ENCODE measurements around the gene DBH.

DBH gene

DNA sequence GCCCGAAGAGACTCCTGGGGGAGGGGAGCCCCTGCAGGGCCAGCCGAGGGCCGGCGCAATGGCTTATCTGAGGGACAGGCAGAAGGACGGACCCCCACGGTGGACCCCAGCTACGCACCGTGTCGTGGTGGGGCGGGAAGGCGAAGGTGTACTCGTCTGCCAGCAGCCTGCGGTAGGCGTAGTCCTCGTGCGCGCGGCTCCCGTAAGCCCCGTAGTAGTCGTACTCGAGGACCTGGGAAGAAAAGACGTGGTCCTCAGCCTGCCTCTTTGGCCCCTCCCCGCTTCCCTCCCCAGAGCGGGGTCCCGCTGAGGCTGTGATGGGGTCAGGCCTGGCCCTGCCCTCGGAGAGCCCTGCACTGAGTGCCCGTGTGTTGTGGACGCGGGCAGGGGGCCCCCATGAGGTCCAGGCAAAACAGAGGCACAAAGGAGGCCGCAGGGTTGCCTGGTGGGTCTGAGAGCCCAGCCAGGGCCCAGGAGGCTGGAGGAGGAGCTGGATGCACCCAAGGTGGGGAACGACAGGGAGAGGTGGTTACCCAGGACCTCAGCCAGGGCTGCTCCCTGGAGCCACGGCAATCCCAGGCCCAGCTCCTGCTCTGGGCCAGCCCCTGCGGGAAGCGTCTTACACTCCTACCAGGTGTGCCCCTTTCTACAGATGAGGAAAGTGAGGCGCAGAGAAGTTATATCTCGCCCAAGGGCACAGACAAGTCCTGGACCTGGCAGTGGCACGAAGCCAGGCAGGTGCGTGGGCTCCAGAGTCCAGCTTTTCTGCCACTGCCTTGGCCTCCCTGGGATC, 66.8 kb downstream of the DBH start:
- peak overlapping the region; percentile 81 to 100 (median 98) for H3K4me2 ChIP-seq
- H3K36me3 ChIP-seq: no peaks in the 10 kb centered on the region
- peak overlapping the region; percentile 57 to 98 (median 91); a peak in 21 of 22 replicates for H3K27ac ChIP-seq
- peaks cover 68 to 86% (median 85%) of the 10 kb centered on the region in 10 experiments for H3K4me1 ChIP-seq
- H3K27me3 ChIP-seq: peaks cover 0 to 33% (median 0%) of the 10 kb centered on the region in 11 experiments; a peak in 7 of 22 replicates
- peak overlapping the region; percentile 70 to 90 (median 82); a peak in 21 of 22 replicates for H3K9ac ChIP-seq
- H3K9me3 ChIP-seq (replicated peaks in 1 of 11): no peaks in the 10 kb centered on the region
- TF ChIP-seq Cebpa-rat (IDR thresholded peaks at IDR 0.05): no peak
- H4K20me1 ChIP-seq: no peaks in the 10 kb centered on the region
- peak overlapping the region; percentile 35 to 64 (median 54) for H3K4me3 ChIP-seq

DNA sequence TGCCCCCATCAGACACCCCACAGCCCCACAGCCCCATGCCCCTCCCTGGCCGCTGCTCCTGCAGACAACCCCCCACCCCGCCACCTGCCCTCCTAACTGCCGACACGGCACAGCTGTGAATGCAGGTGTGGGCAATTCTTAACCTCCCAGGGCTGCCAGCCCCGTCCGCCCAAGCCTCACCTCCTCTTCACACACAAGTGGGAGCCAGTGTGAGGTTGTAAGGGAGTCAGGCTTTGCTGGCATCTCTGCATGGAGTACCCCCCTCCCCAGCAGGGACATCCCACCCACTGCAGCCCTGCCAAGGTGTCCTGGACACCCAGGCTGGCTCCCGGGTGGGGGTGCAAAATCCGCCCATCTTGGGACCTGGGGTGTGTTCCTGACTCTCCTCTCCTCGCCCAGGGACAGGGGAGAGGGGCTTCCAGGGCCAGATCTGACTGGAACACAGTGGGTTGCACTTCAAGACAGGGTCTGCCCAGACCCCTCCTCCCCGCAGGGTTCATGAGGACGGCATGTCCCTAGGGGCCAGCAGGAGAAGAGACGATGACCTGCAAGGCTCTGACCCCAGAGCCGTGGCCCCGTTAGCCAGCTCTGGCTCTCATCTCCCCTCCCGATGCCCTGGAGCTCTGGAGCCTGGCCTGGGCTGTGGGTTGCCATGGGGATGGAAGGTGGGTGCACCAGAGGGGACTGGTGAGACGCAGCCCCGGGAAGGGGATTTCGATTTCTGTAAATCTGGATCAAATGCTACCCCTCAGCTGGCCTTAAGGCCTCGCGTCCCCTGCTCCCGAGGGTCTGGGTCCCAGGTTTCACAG, 67.6 kb downstream of the DBH start:
- H4K20me1 ChIP-seq: no peaks in the 10 kb centered on the region
- H3K4me2 ChIP-seq: peak overlapping the region; percentile 81 to 100 (median 98)
- no peaks in the 10 kb centered on the region for H3K36me3 ChIP-seq
- H3K27ac ChIP-seq: peak overlapping the region in 7 of 11 experiments; percentile 33 to 98 (median 96); a peak in 13 of 22 replicates
- H3K4me1 ChIP-seq: peaks cover 76 to 94% (median 93%) of the 10 kb centered on the region in 10 experiments
- no peak for TF ChIP-seq Cebpa-rat (IDR thresholded peaks at IDR 0.05)
- H3K9ac ChIP-seq: peak overlapping the region in 7 of 11 experiments; percentile 10 to 90 (median 88); a peak in 12 of 22 replicates
- peaks cover 0 to 37% (median 0%) of the 10 kb centered on the region in 11 experiments; a peak in 7 of 22 replicates for H3K27me3 ChIP-seq
- H3K9me3 ChIP-seq (replicated peaks in 1 of 11): no peaks in the 10 kb centered on the region
- peak overlapping the region in 6 of 10 experiments; percentile 11 to 64 (median 53); a peak in 10 of 20 replicates for H3K4me3 ChIP-seq

DNA sequence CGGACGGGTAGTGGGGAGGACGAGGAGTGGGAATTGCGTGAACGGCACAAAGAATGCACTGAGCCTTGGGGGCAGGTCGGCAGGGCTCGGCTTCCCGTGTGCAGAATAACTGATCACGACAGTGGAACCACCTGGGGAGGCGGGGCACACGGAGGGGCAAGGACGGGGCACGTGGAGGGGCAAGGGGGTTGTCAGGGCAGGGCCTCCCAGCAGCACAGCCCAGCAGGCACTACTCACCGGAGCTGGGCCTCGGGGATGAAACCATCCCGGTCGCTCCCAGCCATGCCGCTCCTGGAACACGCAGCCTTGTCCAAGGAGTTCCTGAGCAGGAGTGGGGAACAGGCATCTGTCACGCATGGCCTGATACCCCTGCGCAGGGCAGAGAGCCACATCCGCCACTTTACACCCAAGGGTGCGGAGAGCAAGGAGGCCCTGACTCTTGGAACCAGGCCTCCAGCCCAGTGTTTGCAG, 68.6 kb downstream of the DBH start:
- H3K36me3 ChIP-seq: no peaks in the 10 kb centered on the region
- peak overlapping the region in 4 of 11 experiments; percentile 70 to 90 (median 89); a peak in 8 of 22 replicates for H3K9ac ChIP-seq
- peak overlapping the region in 2 of 10 experiments; percentile 12 to 45; a peak in 1 of 20 replicates for H3K4me3 ChIP-seq
- peak overlapping the region in 4 of 11 experiments; percentile 41 to 98 (median 96); a peak in 7 of 22 replicates for H3K27ac ChIP-seq
- H3K27me3 ChIP-seq: peaks cover 0 to 46% (median 0%) of the 10 kb centered on the region in 11 experiments; a peak in 7 of 22 replicates
- H3K9me3 ChIP-seq (replicated peaks in 1 of 11): no peaks in the 10 kb centered on the region
- peak overlapping the region; percentile 81 to 100 (median 98); a peak in 21 of 22 replicates for H3K4me2 ChIP-seq
- H3K4me1 ChIP-seq: peaks cover 86 to 100% (median 100%) of the 10 kb centered on the region in 10 experiments
- no peaks in the 10 kb centered on the region for H4K20me1 ChIP-seq
- TF ChIP-seq Cebpa-rat (IDR thresholded peaks at IDR 0.05): no peak

DNA sequence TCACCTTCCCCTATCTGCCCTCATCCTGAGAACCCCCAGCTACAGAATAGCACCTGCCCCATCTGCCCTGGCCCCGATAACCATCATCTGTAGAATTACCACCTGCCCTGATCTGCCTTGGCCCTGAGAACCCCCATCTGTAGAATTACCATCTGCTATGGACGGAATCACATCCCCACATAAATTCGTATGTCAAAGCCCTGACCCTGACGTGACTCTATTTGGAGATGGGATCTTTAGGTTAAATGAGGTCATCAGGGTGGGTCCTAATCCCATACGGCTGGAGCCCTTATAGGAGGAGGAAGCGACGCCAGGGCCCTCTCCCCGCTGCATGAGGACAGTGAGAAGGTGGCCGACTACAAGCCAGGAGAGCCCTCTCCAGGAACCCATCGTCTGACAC, 69.4 kb downstream of the DBH start:
- H4K20me1 ChIP-seq: no peaks in the 10 kb centered on the region
- no peaks in the 10 kb centered on the region for H3K9me3 ChIP-seq (replicated peaks in 1 of 11)
- TF ChIP-seq Cebpa-rat (IDR thresholded peaks at IDR 0.05): no peak
- no peak overlapping the region for H3K4me3 ChIP-seq
- H3K36me3 ChIP-seq: no peaks in the 10 kb centered on the region
- H3K9ac ChIP-seq: peak overlapping the region in 2 of 11 experiments; percentile 75 to 78; a peak in 1 of 22 replicates
- H3K27ac ChIP-seq: peak overlapping the region in 3 of 11 experiments; percentile 84 to 87 (median 86); a peak in 4 of 22 replicates
- H3K27me3 ChIP-seq: peaks cover 0 to 54% (median 0%) of the 10 kb centered on the region in 11 experiments; a peak in 7 of 22 replicates
- peak overlapping the region in 10 of 11 experiments; percentile 81 to 100 (median 98); a peak in 18 of 22 replicates for H3K4me2 ChIP-seq
- peaks cover 87 to 100% (median 100%) of the 10 kb centered on the region in 10 experiments for H3K4me1 ChIP-seq

GRCh38 chr9:133706307-133707050, 70.3 kb downstream of the DBH start:
- Histone ChIP-seq H4K20me1 (no peaks in the 10 kb centered on the region), H3K27me3 (peaks cover 0 to 56% (median 0%) of the 10 kb centered on the region in 11 experiments; a peak in 7 of 22 replicates), H3K27ac (peak overlapping the region in 9 of 11 experiments; percentile 47 to 87 (median 74); a peak in 17 of 22 replicates), H3K4me2 (peak overlapping the region; percentile 81 to 100 (median 97)), H3K9me3 (replicated peaks in 1 of 11) (no peaks in the 10 kb centered on the region), H3K4me1 (peaks cover 85 to 100% (median 100%) of the 10 kb centered on the region in 10 experiments), H3K9ac (peak overlapping the region in 9 of 11 experiments; percentile 51 to 79 (median 67); a peak in 18 of 22 replicates), H3K4me3 (peak overlapping the region in 7 of 10 experiments; percentile 11 to 49 (median 46); a peak in 7 of 20 replicates), H3K36me3 (no peaks in the 10 kb centered on the region)
- no peak for TF ChIP-seq Cebpa-rat (IDR thresholded peaks at IDR 0.05)

- H3K9me3 ChIP-seq (replicated peaks in 1 of 11): no peaks in the 10 kb centered on the region
- peak overlapping the region in 8 of 10 experiments; percentile 11 to 49 (median 36); a peak in 11 of 20 replicates for H3K4me3 ChIP-seq
- H3K27ac ChIP-seq: peak overlapping the region in 9 of 11 experiments; percentile 47 to 87 (median 75); a peak in 17 of 22 replicates
- peak in 9 of 11 experiments; percentile 26 to 93 (median 68); a peak in 13 of 22 replicates for TF ChIP-seq Cebpa-rat (IDR thresholded peaks at IDR 0.05)
- H3K4me1 ChIP-seq: peaks cover 85 to 100% (median 100%) of the 10 kb centered on the region in 10 experiments
- no peaks in the 10 kb centered on the region for H4K20me1 ChIP-seq
- peak overlapping the region in 10 of 11 experiments; percentile 3 to 79 (median 66); a peak in 19 of 22 replicates for H3K9ac ChIP-seq
- H3K4me2 ChIP-seq: peak overlapping the region; percentile 81 to 100 (median 97)
- peaks cover 0 to 50% (median 0%) of the 10 kb centered on the region in 11 experiments; a peak in 7 of 22 replicates for H3K27me3 ChIP-seq
- no peaks in the 10 kb centered on the region for H3K36me3 ChIP-seq
Observed at GRCh38 chr9:133707065-133707762, 71.1 kb downstream of the DBH start.

DNA sequence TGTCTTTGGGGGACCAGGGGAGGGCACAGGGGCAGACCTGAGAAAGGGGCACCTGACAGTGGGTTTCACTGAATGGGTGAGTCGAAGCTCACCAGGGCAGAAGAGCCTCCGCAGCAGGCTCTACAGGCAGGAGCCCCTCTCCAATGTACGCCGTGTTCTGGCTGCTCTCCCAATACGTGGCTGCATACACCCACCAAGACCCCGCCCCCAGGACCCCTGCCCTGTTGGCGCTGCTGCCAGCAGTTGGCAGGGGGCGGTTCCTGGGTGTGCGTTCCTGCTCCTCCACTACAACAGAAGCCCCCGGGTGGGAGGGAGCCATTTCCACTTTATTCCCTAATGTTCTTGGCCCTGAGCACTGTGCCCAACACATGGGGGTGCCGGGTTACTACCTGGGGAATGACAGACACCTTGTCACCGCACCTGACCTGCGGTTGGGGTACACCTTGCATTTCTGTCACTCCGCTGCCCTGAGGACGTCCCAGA, 71.6 kb downstream of the DBH start:
- peak overlapping the region in 10 of 11 experiments; percentile 3 to 79 (median 66); a peak in 15 of 22 replicates for H3K9ac ChIP-seq
- H3K4me2 ChIP-seq: peak overlapping the region; percentile 81 to 100 (median 97)
- H3K4me1 ChIP-seq: peaks cover 85 to 100% (median 100%) of the 10 kb centered on the region in 10 experiments
- H3K27ac ChIP-seq: peak overlapping the region in 8 of 11 experiments; percentile 66 to 87 (median 80); a peak in 16 of 22 replicates
- H3K36me3 ChIP-seq: no peaks in the 10 kb centered on the region
- H4K20me1 ChIP-seq: no peaks in the 10 kb centered on the region
- peak overlapping the region in 4 of 10 experiments; percentile 24 to 48 (median 25); a peak in 3 of 20 replicates for H3K4me3 ChIP-seq
- H3K27me3 ChIP-seq: peaks cover 0 to 46% (median 0%) of the 10 kb centered on the region in 11 experiments; a peak in 7 of 22 replicates
- no peaks in the 10 kb centered on the region for H3K9me3 ChIP-seq (replicated peaks in 1 of 11)
- TF ChIP-seq Cebpa-rat (IDR thresholded peaks at IDR 0.05): no peak
